Calu3 (cell line): Measurements from ENCODE around the gene SLC25A42. TPM values are rescaled to one million over a fixed set of nuclear protein-coding genes. Genes with fewer than 3 reads are reported as not detected.

Experiments
- BruUV-seq: library from RNA; stranded (reverse); fragments of 400-500 nt; replicated peaks from 2 replicates; lab custom pipeline; 2021; lab: Mats Ljungman, UMichigan
- CTCF ChIA-PET: fragments of 300-600 bp; sonication (Branson Sonifier 250); formaldehyde crosslinking; loops from one replicate; lab custom pipeline; 2022; ENCODE audit warnings: antibody characterized with exemption; lab: Charles Lee
- DNase-seq: peaks from one replicate; pipeline ENCODE4 v3.0.0; 2022
- H3K27ac Mint-ChIP-seq: one replicate; pipeline ENCODE4 v1.8.0; 2022; ENCODE audit warnings: mixed read lengths; ENCODE audit not compliant: unreplicated experiment
- H3K27me3 Mint-ChIP-seq: one replicate; pipeline ENCODE4 v1.8.0; 2022; ENCODE audit warnings: mixed read lengths; ENCODE audit not compliant: unreplicated experiment
- H3K36me3 Mint-ChIP-seq: one replicate; pipeline ENCODE4 v1.8.0; 2022; ENCODE audit warnings: mild to moderate bottlenecking, moderate library complexity, mixed read lengths; ENCODE audit not compliant: insufficient read depth, unreplicated experiment
- H3K4me1 Mint-ChIP-seq: one replicate; pipeline ENCODE4 v1.8.0; 2022; ENCODE audit warnings: mild to moderate bottlenecking, low read depth, mixed read lengths; ENCODE audit not compliant: unreplicated experiment
- H3K4me3 Mint-ChIP-seq: one replicate; pipeline ENCODE4 v1.8.0; 2022; ENCODE audit warnings: mild to moderate bottlenecking, low read depth, moderate library complexity, mixed read lengths; ENCODE audit not compliant: unreplicated experiment
- H3K9me3 Mint-ChIP-seq: one replicate; pipeline ENCODE4 v1.8.0; 2022; ENCODE audit warnings: low read depth, mixed read lengths; ENCODE audit not compliant: unreplicated experiment
- intact Hi-C: fragments of 100-400 bp; cut with micrococcal nuclease; formaldehyde crosslinking; loops from one replicate; pipeline ENCODE4 v1.10.0; 2022; ENCODE audit not compliant: unreplicated experiment
- total RNA-seq: library from RNA; stranded (reverse); gene quantifications from 2 replicates; pipeline ENCODE4 v1.2.3, GENCODE V29; 2022
- TF ChIP-seq, protein P1 (sequence below): fragments of 200-600 bp; IDR thresholded peaks from one replicate; pipeline ENCODE4 v1.8.0; 2022; ENCODE audit warnings: antibody characterized with exemption; ENCODE audit not compliant: unreplicated experiment

The SLC25A42 gene
- total RNA-seq, 1 experiment from 2014 or later, result 7.1 TPM

- no peaks in the 10 kb centered on the region for H3K4me1 Mint-ChIP-seq
- no peak overlapping the region for H3K27ac Mint-ChIP-seq
- H3K4me3 Mint-ChIP-seq, result peak overlapping the region; percentile 93
- BruUV-seq, result no TSS peak
- DNase-seq, result no peak
- TF ChIP-seq, protein P1, sequence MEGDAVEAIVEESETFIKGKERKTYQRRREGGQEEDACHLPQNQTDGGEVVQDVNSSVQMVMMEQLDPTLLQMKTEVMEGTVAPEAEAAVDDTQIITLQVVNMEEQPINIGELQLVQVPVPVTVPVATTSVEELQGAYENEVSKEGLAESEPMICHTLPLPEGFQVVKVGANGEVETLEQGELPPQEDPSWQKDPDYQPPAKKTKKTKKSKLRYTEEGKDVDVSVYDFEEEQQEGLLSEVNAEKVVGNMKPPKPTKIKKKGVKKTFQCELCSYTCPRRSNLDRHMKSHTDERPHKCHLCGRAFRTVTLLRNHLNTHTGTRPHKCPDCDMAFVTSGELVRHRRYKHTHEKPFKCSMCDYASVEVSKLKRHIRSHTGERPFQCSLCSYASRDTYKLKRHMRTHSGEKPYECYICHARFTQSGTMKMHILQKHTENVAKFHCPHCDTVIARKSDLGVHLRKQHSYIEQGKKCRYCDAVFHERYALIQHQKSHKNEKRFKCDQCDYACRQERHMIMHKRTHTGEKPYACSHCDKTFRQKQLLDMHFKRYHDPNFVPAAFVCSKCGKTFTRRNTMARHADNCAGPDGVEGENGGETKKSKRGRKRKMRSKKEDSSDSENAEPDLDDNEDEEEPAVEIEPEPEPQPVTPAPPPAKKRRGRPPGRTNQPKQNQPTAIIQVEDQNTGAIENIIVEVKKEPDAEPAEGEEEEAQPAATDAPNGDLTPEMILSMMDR, result no peak
- CTCF ChIA-PET, result interaction anchor here (0.7 kb wide), 1 partner anchor 683 kb away, joined by 4 read pairs; no protein-coding TSS in a partner anchor
- no peaks in the 10 kb centered on the region for H3K27me3 Mint-ChIP-seq
- peaks cover 36% of the 10 kb centered on the region for H3K36me3 Mint-ChIP-seq
- no peaks in the 10 kb centered on the region for H3K9me3 Mint-ChIP-seq
- intact Hi-C loops, result no loop called here
Measured at GRCh38 chr19:19031891-19032290, 31.9 kb upstream of the SLC25A42 start.

DNA sequence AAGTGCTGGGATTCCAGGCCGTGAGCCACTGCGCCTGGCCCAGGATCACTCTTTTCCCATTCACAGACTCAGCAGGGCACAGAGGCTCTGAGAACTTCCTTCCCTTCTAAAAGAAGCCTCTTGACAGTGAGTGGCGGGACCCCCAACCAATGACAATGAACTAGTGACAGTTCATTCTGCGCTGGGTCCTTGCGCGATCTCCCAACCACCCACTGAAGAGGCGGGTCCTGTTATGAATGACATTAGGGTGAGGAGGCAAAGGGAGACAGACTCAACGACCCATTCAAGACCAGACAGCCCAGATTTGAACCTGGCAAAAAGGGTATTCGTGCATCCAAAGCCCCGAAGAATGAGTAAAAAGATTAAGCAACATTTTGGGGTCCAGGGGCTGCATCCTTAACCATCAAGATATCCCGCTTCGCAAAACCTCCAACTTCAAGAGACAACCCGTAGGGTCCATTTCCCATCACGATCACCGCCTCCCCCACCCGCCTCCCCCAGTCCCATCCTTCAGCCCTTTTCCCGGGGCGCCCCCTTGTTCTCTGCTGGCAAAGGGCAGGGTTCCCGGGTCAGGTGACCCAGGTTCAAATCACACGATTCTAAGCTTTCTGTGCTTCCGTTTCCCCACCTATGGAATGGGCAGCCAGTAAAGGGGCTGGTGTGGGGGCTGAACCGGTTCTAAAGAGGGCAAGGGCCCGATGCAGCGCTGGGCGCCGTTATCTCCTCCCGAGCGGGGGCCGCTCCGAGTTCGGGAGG lies 31.2 kb upstream of the SLC25A42 start:
- TF ChIP-seq, protein P1, result no peak
- H3K4me1 Mint-ChIP-seq, result no peaks in the 10 kb centered on the region
- H3K4me3 Mint-ChIP-seq, result peak overlapping the region; percentile 93
- BruUV-seq, result TSS peak; percentile 37
- DNase-seq, result no peak
- peaks cover 31% of the 10 kb centered on the region for H3K36me3 Mint-ChIP-seq
- H3K9me3 Mint-ChIP-seq, result no peaks in the 10 kb centered on the region
- no peak overlapping the region for H3K27ac Mint-ChIP-seq
- H3K27me3 Mint-ChIP-seq, result no peaks in the 10 kb centered on the region
- CTCF ChIA-PET, result interaction anchor here (0.7 kb wide), 1 partner anchor 683 kb away, joined by 4 read pairs; no protein-coding TSS in a partner anchor
- intact Hi-C loops, result no loop called here

DNA sequence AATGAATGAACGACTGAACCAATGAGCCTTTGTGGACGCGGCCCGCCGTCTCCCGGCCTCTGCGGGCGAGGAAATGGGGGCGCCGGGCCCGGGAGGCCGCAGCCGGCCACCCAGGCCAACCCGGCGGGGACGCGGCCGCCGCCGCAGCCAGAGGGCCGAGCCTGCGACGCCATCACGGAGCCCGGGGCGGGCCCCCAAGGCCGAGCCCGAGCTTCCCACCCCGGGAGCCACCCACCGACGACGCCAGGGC lies 30.7 kb upstream of the SLC25A42 start:
- no peaks in the 10 kb centered on the region for H3K27me3 Mint-ChIP-seq
- CTCF ChIA-PET, result no interaction called here
- intact Hi-C loops, result no loop called here
- no peak for DNase-seq
- H3K4me1 Mint-ChIP-seq, result no peaks in the 10 kb centered on the region
- peaks cover 29% of the 10 kb centered on the region for H3K36me3 Mint-ChIP-seq
- BruUV-seq, result no TSS peak
- no peaks in the 10 kb centered on the region for H3K9me3 Mint-ChIP-seq
- TF ChIP-seq, protein P1, result no peak
- H3K4me3 Mint-ChIP-seq, result peak overlapping the region; percentile 93
- H3K27ac Mint-ChIP-seq, result no peak overlapping the region

- H3K27ac Mint-ChIP-seq, result peak within 1 kb of the TSS; percentile 61
- DNase-seq, result peak; percentile 80
- peaks cover 24% of the 10 kb centered on the region for H3K36me3 Mint-ChIP-seq
- no TSS peak for BruUV-seq
- H3K4me1 Mint-ChIP-seq, result no peaks in the 10 kb centered on the region
- intact Hi-C loops, result no loop called here
- CTCF ChIA-PET, result no interaction called here
- TF ChIP-seq, protein P1, result no peak
- no peaks in the 10 kb centered on the region for H3K27me3 Mint-ChIP-seq
- H3K9me3 Mint-ChIP-seq, result no peaks in the 10 kb centered on the region
- H3K4me3 Mint-ChIP-seq, result peak within 1 kb of the TSS; percentile 93
Measured at GRCh38 chr19:19033426-19034203, 30.2 kb upstream of the SLC25A42 start, which contains the start of the genes ARMC6 and SUGP2. Gene ARMC6 (plus strand): TSS chr19:19033603. CDS start chr19:19034210, 607 bp downstream. Gene SUGP2 (minus strand): TSS chr19:19033517. CDS start chr19:19031071, 2,446 bp downstream.
